ENCODE results near the gene ZNF496.
"Not testable (repeated sequence)": the region's sequence is repeated elsewhere in the genome, so short reads cannot be mapped to it uniquely, and the experiment has no call there.

Gene ZNF496

DNA sequence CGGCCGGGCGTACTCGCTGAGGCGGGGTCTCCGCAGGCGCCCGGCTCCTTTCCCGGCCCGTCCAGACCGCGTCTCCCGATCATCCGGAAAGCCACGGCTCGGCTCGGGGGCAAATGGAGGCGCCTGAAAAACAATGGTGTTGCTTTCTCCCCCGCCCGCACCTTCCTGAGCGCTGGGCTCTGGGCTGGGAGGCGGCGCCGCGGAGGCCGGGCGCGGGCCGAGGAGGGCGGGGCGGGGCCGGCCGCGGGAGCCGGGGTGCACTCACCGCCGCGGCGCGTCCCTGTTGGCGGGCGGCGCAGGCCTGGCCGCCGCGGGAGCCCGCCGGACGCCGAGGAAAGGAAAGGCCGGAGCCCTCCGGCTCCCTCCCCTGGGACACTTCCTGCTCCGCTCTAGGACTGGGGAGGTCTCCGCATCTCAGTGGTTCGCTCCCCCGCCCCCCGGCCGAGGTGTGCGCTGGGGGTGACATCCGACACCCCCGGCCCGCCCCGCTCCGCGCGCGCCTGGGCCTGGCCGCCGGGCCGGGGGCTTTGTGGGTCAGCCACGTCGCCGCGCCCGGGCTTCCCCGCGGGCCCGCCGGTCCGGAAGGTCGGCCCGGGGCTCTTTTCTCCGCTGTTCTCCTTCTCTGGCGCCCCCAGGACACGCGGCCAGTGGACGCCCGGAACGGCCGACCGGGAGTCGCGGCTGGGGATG lies at the start of gene ZNF496:
ZNF496 (minus strand) TSS at position 343 of the 690 bp plus-strand sequence. CDS start 2,289 bp downstream, outside the sequence.
- DNase-seq, result peak; percentile 93

DNA sequence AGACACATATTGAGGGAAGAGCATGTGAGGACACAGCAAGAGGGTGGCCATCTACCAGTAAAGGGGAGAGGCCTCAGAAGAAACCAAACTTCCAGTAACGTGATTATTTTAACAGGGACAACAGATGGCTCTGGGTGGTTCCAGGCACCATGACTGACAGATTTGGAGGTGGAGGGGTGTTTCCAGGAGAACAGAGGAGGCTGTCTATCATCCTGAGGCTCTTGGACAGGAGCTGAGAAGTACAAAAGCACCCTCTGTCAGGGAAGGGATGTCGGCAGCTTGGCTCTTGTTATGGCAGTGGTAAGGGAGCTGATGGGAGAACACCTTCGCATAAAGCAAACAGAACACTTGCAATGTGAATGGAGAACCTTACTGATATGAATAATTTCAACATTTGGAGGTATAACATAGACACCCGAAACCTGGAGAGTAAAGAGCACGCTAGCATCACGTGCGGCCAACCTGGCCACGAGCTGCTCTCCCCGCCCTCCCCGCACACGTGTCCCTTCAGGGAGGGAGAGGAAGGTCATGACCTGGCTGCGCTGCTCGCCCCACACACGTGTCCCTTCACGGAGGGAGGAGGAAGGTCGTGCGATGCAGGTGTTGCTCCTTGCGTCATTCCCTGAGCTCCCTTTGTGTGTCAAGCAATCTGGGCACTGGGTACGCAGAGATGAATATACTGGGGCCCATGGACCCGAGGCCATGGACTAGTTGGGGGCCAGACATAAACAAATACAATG lies 46.8 kb upstream of the ZNF496 start:
- no peak for DNase-seq

DNA sequence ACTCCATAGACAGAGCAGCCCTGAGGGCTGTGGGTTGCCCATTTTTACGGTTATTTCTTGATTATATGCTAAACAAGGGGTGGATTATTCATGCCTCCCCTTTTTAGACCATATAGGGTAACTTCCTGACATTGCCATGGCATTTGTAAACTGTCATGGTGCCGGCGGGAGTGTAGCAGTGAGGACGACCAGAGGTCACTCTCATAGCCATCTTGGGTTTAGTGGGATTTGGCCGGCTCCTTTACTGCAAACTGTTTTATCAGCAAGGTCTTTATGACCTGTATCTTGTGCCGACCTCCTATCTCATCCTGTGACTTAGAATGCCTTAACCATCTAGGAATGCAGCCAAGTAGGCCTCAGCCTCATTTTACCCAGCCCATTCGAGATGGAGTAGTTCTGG lies 46.0 kb upstream of the ZNF496 start:
- not testable (repeated sequence) for DNase-seq

DNA sequence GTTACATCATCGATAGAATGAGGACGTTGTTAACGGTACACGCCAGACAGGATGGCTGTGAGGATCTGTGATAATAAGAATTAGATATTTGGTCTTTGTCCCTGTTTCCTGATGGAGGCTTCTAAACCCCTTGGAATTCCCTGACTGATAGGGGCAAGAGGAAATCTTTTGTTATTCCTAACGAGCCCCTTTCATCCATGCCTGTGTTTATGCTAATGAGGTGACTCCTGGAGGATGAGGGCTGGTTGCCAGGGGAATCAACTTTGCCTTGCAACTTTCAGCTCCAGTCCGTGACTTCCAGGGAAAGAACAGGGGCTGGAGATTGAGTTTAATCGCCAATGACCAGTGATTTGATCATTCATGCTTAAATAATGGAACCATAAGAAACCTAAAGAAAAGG lies 45.0 kb upstream of the ZNF496 start:
- no peak for DNase-seq

DNA sequence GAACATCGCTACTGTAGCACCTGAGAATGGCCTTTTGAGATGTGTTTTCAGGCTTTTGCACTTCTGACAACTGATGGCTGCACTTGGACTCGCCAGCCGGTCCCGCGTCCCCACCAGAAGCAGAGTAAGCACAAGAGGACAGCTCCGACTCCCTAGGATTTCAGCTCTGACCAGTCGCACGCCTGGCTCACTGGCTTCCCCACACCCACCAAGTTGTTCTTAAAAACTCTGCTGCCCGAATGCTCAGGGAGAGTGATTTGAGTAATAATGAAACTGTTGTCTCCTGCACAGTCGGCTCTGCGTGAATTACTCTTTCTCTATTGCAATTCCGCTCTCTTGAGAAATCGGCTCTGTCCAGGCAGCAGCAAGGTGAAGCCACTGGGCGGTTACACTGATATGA lies 44.1 kb upstream of the ZNF496 start:
- DNase-seq, result no peak

DNA sequence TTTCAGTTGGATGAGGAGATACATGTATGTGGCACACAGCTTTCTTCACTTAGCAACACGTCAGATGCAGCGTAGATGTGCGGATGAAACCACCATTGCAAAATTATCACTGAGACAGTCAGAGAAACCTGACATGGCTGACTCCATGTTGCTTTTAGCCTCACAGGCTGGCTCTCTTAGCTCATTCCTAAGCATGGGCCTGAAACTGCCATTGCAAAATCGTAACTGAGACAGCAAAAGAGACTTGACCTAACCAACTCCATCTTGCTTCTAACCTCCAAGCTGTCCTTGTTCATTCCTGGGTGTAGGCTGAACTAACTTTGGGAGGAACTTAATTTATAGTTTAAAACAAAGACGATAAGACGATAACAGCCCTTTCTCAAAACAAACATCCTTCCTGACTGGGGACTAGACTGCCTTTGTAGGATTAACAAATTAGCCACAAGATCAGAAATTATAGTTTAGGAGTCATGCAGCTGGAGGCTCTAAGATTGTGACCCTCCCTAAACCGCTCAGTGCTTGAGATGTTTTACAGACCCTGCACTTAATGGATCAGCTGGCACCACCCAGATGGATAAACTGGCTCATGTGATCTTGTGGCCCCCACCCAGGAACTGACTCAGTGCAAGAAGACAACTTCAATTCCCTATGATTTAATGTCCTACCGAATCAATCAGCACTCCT lies 43.1 kb upstream of the ZNF496 start:
- DNase-seq, result not testable (repeated sequence)

DNA sequence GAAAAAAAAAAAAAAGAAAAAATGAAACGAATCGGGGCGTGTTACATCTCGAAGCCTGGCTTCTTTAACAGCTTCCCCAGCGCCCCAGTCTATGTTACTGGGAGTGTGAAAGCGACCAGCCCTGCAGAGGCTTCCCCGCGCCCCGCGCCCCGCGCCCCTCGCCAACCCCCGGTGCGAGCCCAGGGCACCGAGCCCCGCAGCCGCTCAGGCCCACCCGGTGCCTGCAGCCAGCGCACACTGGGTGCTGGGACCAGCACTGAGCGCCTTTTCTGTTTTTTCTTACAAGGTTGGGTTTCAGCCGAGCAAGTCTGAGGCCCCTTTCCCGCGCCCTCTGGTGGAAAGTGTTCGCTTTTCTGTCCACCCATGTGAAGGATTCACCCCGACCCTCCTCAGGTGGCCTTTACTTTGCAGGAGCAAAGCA lies 42.1 kb upstream of the ZNF496 start:
- DNase-seq, result peak; percentile 50

DNA sequence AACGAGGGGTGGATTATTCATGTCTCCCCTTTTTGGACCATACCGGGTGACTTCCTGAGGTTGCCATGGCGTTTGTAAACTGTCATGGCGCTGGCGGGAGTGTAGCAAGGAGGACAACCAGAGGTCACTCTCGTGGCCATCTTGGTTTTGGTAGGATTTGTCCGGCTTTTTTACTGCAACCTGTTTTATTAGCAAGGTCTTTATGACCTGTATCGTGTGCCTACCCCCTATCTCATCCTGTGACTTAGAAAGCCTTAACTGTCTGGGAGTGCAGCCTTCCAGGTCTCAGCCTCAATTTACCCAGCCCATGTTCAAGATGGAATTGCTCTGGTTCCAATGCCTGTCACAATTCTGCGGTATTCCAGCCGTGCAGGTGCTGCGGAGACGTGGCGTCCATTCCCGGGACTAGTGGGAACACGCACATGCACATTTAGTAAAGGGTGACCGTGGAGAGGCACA lies 40.2 kb upstream of the ZNF496 start:
- DNase-seq, result no peak

DNA sequence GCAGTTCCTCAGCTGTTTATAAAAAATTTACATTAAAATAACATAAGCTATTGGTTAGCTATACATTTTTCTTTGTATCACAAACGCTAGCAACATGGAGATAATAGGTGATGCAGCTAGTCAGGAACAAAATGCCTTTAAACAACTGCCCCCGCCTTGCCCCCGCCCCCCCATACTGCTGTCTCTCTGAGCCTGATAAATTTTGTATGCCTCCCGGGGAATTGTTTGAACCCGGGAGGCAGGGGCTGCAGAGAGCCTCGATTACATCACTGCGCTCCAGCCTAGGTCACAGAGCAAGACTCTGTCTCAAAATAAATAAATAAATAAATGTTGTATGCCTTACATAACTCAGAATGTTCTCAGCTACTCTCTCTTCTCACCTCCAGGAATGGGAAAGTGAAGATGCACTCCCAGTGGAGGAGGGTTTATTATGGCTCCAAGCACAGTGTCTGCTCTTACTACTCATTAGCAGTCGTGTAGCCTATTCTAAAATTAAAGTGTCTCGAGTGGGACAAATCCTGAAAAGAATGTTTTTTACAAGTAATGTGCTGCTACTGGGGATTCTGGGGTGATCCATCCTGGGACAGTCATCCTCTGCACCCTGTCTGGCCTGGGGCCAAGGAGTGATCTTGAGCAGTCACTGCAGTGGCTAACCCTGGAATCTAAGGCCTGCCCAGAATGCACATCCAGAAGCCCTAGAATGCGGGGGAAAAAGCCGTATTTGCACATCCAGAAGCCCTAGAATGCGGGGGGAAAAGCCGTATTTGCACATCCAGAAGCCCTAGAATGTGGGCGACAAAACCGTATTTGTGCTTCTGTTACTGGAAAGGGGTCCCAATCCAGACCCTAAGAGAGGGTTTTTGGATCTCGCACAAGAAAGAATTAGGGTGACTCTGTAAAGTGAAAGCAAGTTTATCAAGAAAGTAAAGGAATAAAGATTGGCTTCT lies 39.4 kb upstream of the ZNF496 start:
- no peak for DNase-seq

DNA sequence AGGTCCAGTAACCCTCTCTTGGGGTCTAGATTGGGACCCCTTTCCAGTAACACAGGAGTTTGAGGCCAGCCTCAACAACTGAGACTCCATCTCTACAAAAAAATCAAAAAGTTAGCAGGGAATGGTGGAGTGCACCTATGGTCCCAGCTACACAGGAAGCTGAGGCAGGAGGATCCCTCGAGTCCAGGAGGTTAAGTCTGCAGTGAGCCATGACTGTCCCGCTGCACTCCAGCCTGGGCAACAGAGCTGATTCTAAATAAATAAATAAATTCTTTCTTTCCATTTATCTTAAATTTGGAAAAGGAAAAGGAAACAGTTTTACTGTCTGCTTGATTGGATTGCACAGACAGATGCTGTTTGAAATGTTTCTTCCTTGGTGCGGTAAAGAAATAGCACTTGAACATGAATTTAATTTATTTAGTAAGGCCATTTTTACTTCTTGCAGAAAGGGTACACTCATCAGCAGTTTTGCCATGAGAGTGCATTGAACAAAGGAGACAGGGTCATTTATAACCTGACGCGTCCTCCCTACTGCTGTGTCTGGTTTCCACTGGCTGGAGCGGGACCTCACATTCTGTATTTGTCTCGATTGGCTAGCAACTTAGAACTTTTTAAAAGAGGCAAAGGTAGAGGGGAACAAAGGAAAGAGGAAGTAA lies 37.0 kb upstream of the ZNF496 start:
- no peak for DNase-seq

DNA sequence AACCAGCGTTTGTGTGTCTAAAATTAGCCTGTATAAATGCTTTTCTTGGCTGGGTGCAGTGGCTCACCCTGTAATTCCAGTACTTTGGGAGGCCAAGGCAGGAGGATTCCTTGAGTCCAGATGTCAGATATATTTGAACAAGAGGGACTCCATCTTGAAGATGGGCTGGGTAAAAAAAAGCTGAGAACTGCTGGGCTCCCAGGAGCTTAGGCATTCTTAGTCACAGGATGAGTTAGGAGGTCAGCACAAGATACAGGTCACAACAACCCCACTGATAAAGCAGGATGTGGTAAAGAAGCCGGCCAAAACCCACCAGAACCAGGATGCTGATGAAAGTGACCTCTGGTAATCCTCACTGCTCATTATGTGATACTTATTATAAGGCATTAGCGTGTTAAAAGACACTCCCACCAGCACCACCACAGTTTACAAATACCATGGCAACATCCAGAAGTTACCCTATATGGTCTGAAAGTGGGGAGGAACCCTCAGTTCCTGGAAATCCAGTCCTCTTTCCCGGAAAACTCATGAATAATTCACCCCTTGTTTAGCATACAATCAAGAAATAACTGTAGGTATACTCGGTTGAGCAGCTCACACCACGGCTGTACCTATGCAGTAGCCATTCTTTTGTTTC lies 36.2 kb upstream of the ZNF496 start:
- no peak for DNase-seq

DNA sequence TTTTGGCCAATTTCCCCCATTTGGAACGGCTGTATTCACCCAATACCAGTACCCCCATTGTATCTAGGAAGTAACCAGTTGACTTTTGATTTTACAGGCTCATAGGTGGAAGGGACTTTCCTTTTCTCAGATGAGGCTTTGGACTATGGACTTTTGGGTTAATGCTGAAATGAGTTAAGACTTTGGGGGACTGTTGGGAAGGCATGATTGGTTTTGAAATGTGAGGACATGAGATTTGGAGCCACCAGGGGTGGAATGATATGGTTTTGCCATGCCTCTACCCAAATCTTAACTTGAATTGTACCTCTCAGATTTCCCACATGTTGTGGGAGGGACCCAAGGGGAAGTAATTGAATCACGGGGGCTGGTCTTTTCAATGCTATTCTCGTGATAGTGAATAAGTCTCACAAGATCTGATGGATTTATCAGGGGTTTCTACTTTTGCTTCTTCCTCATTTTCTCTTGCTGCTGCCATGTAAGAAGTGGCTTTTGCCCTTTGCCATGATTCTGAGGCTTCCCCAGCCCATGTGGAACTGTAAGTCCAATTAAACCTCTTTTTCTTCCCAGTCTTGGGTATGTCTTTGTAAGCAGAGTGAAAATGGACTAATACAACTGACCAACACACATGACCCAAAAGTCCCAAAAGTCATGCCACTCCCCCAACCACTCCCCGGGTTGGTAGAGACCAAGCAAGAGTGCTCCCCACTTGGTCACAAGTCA lies 35.4 kb upstream of the ZNF496 start:
- no peak for DNase-seq

DNA sequence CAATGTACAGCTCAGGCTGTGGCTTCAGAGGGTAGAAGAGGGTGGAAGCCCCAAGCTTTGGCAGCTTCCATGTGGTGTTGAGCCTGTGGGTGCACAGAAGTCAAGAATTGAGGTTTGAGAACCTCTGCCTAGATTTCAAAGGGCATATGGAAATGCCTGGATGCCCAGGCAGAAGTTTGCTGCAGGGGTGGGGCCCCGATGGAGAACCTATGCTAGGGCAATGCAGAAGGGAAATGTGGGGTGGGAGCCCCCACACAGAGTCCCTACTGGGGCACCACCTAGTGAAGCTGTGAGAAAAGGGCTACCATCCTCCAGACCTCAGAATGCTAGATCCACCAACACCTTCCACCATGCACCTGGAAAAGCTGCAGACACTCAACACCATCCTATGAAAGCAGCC lies 34.7 kb upstream of the ZNF496 start:
- DNase-seq, result not testable (repeated sequence)

DNA sequence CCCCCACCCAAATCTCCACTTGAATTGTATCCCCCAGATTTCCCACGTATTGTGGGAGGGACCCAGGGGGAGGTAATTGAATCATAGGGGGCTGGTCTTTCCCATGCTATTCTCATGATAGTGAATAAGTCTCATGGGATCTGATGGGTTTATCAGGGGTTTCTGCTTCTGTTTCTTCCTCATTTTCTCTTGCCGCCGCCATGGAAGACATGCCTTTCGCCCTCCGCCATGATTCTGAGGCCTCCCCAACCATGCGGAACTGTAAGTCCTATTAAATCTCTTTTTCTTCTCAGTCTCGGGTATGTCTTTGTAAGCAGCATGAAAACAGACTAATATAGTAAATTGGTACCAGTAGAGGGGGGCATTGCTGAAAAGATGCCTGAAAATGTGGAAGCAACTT lies 33.4 kb upstream of the ZNF496 start:
- DNase-seq, result no peak

DNA sequence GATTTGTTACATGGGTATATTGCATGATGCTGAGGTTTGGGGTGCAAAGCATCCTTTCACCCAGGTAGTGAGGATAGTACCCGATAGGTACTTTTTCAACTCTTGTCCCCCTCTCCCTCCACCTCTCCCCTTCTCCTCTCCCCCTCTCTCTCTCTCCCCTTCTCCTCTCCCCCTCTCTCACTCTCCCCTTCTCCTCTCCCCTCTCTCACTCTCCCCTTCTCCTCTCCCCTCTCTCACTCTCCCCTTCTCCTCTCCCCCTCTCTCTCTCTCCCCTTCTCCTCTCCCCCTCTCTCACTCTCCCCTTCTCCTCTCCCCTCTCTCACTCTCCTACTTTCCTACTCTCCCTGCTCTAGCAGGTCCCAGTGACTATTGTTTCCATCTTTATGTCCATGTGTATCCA lies 31.3 kb upstream of the ZNF496 start:
- DNase-seq, result not testable (repeated sequence)

DNA sequence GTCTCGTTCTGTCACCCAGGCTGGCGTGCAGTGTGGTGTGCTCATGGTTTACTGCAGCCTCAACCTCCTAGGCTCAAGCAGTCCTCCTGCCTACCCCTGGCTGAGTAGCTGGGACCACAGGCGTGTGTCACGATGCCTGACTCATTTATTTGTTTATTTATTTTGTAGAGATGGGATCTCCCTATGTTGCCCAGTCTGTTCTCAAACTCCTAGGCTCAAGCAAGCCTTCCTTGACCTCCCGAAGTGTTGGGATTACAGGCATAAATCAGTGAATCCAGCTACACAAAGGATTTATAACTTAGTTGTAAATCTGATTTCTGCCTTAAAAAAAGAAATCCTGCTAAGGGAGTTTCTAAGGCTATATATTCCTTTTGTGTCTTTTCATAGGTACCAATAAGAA lies 30.5 kb upstream of the ZNF496 start:
- no peak for DNase-seq

DNA sequence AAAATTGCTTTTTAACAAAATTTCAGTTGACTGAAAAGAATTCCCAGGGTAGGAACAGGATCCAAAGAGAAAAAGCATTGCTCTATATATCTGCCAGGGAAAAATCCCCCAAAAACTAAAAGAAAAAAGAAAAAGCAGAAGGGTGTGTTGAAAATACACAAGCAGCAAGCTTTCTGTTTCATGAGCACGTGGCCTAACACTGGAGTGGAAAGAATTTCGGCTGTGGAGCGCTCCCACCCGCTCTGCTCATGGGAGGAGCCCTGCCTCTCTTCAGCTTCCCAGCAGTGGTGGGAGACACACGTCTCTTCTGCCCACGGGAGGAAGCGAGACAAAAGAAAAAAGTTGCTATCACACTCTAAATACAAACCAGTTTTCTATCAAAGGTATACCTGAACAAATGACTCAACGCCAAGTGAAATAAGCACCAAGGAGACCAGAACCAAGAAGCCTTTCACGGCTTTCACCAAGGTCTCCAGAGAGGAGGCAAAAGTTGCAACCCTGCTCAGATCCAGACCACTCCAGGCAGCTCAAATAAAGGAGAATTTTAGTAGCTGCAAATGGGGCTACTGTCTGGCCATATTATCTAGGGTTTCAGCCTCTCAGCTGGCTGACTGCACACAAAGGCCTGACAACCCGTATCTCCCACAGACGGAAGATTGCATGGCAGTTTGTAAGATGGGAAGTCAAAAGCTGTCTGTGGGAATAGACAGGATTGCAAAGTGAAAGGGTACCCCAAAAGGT lies 29.5 kb upstream of the ZNF496 start:
- DNase-seq, result peak; percentile 76

DNA sequence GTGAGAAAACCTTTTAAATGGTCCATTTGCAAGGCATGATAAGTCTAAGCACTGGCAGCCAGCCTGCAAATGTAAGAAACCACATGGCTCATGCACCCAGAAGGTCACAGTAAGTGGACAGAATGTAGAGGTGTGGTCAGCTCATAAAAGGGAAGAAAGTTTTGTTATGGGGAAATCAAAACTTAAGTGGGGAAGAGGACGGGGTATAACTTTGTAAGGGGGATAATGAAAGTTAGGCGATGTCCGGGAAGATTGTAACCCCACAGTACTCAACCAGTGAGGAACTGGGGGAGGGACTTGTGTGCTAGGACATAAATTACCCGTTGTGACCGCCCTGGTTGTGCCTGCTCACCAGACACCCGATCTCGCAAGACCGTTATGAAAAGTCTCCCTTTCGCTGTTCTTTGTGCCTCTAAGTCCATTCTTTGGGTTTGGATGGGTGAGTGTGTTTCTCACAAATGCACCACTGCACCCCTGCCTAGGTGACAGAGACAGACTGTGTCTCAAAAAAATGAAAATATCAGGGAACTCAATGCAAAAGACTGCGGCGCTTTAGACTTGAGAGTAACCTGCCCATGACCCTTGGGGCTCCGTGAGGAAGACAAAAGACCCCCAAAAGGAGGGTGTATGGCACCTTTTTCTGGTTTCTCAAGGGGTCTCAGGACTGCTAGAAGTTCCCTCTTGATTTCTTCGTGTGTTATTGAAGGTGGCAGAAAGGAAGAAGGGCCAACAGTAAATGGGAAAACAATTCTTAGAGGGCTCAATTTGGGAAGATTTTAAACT lies 28.6 kb upstream of the ZNF496 start:
- DNase-seq, result no peak

DNA sequence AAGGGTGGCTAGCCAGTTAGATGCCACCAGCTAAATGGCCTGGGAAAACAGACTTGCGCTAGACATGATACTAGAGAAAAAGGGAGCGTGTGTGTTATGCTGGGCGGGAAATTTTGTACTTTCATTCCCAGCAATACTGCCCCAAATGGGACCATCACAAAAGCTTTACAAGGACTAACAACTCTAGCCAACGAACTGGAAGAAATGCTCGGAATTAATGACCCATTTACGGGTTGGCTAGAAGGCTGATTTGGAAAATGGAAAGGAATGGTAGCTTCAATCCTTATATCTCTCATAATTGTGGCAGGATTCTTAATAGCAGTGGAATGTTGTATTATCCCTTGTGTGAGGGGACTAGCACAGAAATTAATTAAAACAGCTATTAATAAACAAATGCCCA lies 27.9 kb upstream of the ZNF496 start:
- no peak for DNase-seq
